ENCODE measurements around the gene COX8C.
"Not testable (repeated sequence)": the region's sequence is repeated elsewhere in the genome, so short reads cannot be mapped to it uniquely, and the experiment has no call there.

The COX8C gene

DNA sequence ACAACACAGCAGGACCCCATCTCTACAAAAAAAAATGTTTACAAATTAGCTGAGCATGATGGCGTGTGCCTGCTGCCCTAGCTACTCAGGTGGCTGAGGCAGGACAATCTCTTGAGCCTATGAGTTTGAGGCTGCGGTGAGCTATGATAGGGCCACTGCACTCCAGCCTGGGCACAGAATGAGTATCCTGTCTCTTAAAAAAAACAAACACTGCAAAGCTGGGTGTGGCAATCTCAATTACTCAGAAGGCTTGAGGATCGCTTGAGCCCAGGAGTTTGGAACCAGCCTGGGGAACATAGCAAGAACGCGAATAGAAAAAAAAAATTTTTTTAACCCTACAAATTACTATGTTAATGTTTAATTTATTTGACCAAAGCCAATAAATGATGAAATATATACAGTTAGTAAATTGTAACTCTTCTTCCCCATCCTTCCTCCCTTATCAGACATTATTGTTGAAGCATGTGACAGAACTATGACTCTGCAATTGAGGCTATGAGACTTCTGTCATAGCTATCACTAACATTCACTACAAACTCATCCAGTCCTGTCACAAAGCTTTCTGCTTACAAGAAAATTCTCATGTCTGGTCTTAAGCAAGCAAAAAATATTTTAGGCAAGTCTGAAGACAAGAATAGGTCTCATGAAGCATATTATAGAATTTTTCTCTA, 23.9 kb upstream of the COX8C start:
- no peak for DNase-seq

DNA sequence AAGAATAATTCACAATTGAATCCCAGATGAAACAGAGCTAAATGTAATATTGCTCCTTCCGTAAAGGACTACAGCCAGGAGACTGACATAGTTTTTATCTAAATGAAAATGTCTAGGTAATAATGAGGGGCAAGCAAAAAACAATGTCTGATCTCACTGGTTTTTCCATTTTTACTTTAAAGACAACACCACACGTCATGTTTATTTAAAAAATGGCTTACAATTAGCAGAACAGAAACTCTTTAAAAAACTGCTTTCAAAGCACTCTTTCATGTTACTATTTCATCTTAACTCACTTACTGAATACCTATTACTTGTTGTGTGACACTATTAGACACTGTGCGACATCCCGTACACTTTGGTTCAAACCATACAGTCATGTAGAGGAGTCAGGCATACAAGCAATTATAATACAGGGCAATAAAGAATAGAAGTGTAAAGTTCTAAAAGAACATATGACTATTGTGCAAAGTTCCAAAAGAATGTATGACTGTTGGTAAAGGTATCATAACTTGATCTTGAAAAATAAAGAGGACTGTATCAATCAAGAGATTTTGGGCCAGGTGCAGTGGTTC, 23.3 kb upstream of the COX8C start:
- DNase-seq, result no peak

DNA sequence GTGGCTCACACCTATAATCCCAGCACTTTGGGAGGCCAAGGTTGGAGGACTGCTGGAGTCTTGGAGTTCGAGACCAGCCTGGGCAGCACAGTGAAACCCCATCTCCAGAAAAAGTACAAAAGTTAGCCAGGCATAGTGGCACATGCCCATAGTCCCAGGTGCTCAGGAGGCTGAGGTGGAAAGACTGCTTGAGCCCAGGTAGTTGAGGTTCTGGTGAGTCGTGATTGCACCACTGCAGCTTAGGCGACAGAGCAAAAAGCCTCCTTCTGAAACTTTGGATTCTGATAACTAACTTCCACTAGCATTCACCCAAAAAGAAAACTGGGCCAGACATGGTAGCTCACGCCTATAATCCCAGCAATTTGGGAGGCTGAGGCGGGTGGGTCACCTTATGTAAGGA, 20.8 kb upstream of the COX8C start:
- DNase-seq, result no peak

DNA sequence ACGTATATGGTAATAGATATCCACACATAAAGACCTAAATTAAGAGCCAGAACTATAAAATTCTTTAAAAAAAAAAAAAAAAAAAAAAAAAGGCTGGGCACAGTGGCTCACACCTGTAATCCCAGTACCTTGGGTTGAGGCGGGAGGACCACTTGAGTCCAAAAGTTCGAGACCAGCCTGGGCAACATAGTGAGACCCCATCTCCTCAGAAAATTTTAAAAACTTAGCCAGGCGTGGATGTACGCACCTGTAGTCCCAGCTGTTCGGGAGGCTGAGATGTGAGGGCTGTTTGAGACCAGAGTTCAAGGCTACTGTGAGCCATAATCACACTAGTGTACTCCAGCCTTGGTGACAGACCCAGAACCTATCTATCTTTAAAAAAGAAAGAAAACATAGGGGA, 18.4 kb upstream of the COX8C start:
- no peak for DNase-seq

DNA sequence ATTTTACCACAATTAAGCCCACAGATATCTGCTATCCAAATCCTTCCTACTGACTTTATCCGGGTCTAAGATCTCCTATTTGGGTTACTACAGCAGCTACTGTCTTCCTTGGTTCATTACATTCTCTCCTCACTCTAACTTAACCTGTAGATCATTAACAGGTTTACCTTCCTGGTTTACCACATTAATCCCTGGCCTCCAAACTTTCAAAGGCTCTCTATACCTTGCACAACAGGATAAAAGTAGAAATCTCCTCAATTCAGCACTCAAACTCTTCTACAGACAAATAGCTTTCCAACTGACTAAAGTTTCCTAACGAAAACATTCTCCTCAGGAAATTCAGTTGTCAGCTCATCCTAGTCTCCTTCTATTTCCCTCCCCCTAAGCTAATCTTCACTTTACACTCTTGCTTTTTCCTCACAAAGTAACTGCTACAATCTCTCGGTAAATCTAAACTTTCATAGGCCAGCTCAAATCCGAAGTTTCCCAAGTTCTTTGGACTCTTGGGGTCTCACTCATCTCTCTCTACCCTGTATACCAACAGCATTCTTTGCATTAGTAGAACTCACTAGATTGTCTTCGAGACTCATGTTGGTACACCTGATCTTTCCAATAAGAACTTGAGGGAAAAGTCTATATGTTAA, 16.9 kb upstream of the COX8C start:
- no peak for DNase-seq

DNA sequence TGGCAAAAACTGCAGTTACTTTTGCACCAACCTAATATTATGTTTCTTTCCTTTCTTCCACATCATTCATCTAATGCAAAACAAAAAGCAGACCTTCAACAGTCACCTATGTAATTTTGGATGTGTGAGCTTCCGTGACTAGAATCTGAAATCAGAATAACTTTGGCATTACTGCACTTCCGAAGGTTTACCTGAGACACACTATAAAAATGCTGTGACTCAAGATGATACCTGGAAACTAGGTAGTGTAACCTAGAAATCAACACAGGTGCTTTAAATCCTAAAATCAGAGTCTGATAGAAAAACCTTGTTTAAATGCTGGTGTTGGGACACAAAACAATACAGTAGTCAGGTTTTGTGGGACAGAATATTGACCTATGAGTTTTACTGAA, 16.4 kb upstream of the COX8C start:
- DNase-seq, result no peak

DNA sequence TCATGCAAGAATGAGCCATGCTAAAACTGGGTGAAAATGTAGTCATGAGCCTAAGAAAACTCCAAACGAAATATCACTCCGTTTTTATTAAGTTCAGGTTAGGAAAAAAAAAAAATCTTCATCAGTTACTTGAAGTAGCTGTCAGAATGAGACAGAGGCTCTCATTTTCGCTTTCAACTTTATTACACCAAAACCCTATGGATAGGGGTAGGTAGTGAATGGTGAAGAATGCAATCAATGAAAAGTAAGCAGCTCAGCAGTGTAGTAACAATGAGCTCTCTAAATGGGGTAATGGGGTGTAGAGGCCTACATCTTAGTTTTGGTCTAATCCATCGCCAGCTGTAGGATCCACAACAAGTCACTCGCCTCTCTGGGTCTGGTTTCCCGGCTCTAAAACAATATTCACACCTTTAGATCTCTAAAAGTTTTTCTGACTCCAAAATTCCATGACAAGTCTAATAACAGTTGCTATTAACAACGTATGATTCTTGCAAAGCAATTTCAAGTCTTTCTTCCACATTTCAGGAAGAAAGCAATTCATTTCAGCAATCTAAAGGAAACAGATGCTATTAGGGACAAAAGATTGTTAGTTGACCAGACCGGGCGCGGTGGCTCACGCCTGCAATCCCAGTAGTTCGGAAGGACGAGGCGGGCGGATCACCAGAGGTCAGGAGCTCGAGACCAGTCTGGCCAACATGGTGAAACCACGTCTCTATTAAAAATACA, 15.8 kb upstream of the COX8C start:
- no peak for DNase-seq

DNA sequence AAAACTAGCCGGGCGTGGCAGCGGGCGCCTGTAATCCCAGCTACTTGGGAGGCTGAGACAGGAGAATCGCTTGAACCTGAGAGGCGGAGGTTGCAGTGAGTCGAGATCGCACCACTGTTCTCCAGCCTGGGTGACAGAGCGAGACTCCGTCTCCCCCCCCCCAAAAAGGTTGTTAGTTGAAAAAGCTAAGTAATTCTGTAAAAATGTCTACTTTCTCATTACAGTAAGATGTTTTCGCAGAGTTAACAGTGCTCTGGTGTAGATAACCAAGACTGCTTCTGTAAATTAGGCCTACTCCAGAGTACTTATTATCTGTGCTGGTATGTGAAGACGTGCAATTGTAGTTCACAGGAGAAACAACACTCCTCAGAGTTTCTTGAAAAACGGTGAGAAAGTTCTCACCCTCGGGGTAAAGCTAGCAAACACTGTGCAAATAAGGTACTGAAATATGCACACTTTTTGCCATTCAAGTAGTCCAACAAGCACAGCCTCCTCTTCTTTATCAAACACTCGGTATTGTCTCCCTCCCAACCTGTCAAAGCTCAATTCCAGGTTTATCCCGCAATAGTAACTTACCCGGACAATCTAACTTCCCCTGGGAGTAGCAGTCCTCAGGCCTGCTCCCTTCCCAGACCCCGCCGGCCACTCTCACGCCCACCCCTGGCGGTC, 15.1 kb upstream of the COX8C start:
- no peak for DNase-seq

DNA sequence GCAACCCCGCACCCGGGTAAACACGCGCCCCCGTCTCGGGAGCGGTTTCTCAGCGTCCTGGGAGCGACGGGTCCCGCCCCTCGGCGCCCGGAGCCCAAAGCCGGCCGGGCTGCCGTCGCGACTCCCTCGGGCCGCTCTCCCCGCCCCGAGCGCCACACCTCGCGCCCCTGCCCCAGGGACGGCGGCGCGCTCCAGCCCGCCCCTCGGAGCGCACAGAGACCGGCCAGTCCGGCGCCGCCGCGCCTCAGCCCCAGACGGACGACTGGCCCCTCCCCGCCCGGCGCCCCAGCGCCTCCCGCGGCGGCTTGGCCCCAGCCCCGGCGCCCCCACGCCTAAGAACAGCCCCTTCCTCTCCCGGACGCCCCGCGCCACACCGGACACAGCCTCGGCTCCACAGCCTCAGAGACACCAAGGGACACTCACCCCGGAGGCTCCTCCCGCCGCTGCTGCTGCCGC, 14.6 kb upstream of the COX8C start:
- DNase-seq, result peak; percentile 30

DNA sequence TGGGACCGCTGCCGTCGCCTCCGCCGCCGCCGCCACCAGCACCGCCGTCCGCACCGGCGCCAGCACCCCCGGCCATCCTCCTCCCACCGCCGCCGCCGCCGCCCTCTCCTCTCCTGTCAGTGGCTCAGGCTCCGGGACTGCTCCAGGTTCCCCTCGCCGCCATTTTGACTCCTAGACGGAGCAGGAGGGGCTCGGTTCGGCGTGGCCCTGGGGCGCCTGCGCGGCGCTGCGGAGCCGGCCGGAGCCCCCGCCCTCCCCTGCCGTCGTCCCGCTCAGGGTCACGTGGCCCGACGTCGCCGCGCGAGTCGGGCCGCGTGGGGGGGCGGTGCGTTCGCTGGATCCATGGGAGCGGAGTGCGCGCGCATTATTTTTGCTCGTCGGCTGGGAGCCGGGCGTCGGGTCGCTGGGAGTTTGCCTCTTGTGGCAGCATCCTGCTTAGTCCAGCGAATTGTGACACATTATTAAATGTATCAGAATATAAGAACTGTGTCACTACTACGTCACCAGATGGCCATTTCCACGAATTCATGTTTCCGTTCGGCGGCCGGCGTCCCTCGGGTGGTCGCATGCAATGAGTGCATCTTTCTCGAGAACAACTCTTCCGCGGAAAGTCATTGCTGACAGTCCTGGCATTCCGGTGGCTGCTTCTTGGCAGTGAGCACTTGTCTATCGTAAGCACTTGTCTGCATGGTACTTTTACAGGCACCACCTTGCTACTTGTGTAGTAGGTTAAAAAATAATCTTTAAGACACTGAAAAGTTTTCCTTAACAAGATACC, 13.9 kb upstream of the COX8C start, which contains the start of gene BTBD7:
TSS of gene BTBD7 (minus strand) at position 184 of the 778 bp plus-strand sequence. CDS start 36,985 bp downstream, outside the sequence.
- DNase-seq, result peak; percentile 93

DNA sequence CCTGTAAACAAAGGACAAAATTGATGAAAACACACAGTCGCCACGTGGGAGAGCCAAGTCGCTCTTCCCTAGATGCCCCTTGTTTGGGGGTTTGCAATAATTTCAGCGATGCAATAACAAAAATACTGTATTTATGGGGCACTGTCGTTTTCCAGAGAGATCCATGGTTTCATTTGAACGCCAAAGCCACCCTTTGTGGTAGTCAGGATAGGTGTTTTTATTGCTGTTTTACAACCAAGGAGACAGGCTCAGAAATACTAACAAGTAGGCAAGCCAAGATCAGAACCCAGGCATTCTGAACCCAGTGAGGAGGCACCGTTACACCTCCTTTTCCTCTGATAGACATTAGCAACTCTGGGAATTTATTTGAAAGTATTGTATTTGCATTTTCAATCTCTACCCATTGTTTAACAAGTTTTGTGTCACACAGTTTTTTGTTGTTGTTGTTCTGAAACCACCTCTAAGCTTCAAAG, 13.3 kb upstream of the COX8C start:
- no peak for DNase-seq

DNA sequence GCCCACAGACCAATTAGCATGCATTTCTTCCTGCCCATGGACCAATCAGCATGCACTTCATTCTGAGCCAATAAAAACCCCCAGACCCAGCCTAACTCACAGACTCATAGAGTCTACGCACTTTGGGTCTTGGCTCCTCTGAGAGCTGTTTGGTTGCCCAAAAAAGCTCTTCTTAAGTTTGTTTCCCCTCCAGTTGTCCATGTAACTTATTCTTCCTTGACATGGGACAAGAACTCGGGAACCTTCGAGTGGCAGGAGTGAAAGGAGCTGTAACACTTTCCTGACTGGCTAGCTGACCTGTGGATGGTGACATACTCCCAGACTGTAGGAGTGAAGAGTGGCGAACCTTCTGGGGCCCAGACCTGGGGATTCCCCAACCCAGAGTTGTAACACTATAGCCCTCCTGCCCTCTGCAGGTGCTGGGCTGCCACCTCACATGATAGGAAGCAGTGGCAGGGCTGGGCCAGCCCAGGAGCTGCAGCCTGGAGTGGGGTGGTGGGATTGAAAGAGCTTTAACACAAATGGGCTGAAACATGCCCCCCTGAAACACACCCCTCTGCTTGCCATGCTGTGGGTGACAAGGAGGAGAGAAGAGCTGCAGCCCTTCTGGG, 9.7 kb upstream of the COX8C start:
- DNase-seq, result no peak

DNA sequence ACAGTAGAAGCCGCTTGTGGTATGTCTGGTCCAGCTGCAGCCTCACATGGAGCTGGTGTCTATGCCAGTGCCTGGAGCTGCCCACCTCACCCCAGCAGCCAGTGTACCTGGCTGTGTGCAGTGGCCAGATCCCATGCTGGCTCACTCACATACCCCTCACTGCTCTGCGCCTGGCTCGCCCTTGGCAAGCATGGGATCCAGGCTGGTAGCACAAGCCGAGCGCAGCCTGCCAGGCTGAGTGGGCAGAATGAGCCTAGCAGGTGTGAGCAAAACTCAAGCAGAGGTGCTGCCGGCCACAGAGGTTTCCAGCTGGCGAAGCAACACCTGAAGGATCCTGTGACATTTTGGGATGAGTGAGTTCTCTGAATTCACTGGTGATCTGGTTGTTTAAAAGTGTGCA, 9.1 kb upstream of the COX8C start:
- no peak for DNase-seq

DNA sequence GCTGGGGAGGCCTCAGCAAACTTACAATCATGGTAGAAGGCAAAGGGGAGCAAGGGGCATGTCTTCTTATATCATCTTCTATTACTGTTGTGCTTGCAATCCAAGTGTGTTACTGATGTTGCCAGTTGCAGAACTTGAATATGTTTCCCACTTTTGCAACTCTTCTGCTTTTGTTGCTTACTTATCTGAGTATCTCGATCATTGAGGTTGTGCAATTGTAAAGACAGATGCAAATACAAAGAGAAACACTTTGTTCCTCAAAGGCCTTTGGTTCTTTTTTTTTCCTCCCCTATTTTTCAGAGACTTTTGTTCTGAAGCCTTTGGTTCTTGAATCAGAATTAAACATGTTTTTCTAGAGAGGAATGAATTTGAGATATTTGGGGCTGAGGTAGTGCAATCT, 3.7 kb upstream of the COX8C start:
- no peak for DNase-seq

DNA sequence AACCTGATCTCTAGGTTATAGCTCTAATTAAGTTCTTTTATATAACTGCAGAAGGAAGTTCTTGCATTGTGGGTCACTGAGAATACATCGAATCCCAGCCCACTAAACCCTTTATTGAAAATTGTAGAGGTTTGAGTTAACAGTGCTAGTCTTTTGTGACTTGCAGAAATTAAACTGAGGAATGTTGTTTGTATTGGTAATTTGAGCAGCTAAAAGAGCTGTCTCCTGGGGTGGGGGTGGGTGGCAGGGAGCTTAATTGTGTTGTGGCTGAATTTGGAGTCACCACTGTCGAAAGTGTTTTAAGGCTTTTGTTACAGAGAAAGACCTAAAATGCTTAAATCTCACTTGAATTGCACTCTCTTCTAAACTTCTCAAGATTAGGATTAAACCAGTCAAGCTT, 3.2 kb upstream of the COX8C start:
- no peak for DNase-seq

DNA sequence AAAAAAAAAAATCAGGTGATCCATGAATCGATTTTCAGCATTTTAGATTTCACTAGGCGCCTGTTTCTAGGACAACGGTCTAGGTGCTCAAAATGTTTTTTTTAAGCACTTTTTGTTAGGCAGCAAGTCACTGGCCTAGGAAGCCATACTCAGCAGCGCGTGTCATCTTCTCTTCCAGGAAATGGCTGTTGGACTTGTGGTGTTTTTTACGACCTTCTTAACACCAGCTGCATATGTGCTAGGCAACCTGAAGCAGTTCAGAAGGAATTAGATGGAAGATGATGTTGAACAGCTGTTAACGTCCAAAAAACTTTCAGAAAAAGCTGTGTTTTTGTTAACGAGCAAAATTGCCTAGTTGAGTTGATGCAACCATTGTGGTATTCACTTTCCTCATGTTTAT, 868 bp downstream of the COX8C start:
- no peak for DNase-seq

DNA sequence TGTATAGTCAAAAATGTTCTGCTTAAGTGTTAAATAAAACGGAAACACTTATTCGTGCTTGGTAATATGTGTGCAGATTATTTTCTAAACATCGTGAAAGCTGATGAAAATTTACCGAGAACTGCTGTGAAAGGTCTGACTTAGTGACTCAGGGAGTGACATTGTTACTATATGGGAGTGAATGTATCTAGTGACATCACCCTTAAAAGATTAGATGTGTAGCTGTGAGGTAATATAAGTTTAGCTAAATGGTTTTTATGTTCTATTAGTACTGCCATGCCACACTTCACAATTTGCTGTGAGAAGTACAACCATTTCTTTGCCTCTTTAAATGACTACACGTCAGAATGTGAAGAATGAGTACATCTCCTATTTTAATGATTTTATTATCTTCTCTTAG, 1.3 kb downstream of the COX8C start:
- no peak for DNase-seq

DNA sequence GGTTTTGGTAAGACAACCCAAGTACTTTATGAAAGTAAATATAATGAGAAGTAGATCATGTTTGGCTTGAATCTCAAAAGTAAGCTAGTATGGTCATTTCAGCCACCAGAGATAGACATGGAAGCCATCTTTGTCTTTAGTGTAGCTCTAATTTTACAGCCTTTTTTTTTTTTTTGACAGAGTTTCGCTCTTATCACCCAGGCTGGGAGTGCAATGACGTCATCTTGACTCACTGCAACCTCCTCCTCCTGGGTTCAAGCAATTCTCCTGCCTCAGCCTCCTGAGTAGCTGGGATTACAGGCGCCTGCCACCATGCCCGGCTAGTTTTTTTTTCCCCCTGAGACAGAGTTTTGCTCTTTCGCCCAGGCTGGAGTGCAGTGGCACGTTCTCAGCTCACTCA, 7.9 kb downstream of the COX8C start:
- not testable (repeated sequence) for DNase-seq

DNA sequence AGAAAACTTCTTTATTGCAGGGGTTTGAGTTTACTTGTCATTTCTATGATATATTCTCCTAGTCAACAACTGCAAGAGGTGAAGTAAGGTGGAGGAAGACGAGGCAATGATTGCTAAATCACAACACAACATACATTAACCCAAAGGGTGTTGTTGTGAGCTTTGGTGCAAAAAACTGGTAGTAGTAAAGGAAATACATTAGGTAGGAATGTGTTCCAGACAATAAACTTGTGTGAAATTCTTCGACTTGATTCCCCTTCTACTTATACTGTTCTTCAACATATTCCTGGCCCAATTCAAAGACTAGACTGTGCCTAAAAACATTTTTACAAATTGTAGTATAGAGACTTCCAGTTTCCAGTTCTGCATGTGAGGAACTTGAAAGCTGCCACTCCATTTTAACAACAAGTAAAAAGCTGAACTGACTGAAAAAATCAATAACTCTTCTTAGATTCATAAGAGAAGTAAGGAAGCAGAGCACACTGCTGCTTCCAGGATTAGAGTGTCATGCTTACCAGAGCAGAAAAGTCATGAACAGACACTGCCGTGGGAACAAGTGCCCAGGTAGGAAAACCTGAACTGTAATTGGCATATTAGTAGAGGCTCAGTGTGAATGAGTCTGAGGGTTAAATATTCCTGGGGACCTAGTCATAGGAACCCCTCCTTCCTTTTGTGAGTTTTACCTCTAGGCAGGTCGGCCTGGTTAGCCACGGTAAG, 22.2 kb downstream of the COX8C start:
- no peak for DNase-seq

DNA sequence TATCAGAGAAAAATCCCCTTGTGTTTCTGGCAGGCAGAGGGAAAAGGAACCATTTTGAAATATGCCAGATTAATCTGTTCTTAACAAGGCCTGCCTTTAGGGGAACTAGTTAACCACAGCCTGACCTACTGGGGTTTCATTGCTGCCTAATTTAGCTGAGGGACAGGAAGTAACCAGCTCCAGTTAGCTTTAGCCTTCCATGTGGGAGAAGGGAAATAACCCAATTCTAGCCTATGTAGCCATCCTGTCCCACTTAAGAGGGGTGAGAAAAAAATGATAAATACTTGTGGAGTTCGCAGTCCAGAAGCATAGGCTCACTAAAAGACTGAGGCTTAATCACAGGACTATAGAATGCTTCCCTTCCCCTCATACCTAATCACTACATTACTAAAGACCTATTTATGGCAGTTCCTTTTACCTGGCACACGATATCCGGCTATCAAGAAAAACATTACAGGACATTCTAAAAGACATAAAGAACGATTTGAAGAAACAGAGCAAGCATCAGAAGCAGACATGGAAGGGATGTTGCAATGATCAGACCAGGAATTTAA, 22.8 kb downstream of the COX8C start:
- DNase-seq, result no peak

DNA sequence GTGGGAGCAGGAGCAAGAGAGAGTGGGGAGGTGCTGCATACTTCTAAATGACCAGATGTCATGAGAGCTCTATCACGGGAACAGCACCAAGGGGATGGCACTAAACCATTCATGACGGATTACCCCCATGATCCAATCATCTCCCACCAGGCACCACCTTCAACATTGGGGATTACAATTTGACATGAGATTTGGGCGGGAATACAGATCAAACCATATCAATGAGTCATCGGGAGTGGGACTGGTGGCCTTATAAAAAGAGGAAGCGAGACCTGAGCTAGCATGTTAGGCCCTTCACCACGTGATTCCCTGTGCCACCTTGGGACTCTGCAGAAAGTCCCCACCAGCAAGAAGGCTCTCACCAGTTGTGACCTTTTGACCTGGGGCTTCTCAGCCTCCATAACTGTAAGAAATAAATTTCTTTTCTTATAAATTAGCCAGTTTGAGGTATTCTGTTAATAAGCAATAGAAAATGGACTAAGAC, 28.7 kb downstream of the COX8C start:
- no peak for DNase-seq
